ENCODE measurements around the gene ADRB1. TPM values are rescaled to one million over a fixed set of nuclear protein-coding genes. Genes with fewer than 3 reads are reported as not detected.

The ADRB1 gene
- total RNA-seq, 1 donor: not detected

GRCh38 chr10:114025611-114026130, 18.0 kb upstream of the ADRB1 start:
- no peak for DNase-seq (ENCODE audit: low read depth)
- H3K4me3 ChIP-seq (ENCODE audit: low read depth, low read length): no peak overlapping the region
- TF ChIP-seq CTCF (IDR thresholded peaks at IDR 0.05; ENCODE audit: insufficient read depth, low read length): no peak

GRCh38 chr10:114026189-114027040, 17.3 kb upstream of the ADRB1 start:
- DNase-seq (ENCODE audit: low read depth): peak; percentile 47
- no peak for TF ChIP-seq CTCF (IDR thresholded peaks at IDR 0.05; ENCODE audit: insufficient read depth, low read length)

GRCh38 chr10:114027041-114027394, 16.6 kb upstream of the ADRB1 start:
- TF ChIP-seq CTCF (IDR thresholded peaks at IDR 0.05; ENCODE audit: insufficient read depth, low read length): no peak
- DNase-seq (ENCODE audit: low read depth): no peak
- no peak overlapping the region for H3K4me3 ChIP-seq (ENCODE audit: low read depth, low read length)

More at GRCh38 chr10:114026189-114027040, 17.3 kb upstream of the ADRB1 start:
- no peak overlapping the region for H3K4me3 ChIP-seq (ENCODE audit: low read depth, low read length)

GRCh38 chr10:114027951-114028350, 15.7 kb upstream of the ADRB1 start:
- no peak overlapping the region for H3K4me3 ChIP-seq (ENCODE audit: low read depth, low read length)
- TF ChIP-seq CTCF (IDR thresholded peaks at IDR 0.05; ENCODE audit: insufficient read depth, low read length): no peak
- no peak for DNase-seq (ENCODE audit: low read depth)

GRCh38 chr10:114028425-114028824, 15.2 kb upstream of the ADRB1 start:
- TF ChIP-seq CTCF (IDR thresholded peaks at IDR 0.05; ENCODE audit: insufficient read depth, low read length): no peak
- DNase-seq (ENCODE audit: low read depth): no peak
- no peak overlapping the region for H3K4me3 ChIP-seq (ENCODE audit: low read depth, low read length)

GRCh38 chr10:114029655-114030054, 14.0 kb upstream of the ADRB1 start:
- no peak overlapping the region for H3K4me3 ChIP-seq (ENCODE audit: low read depth, low read length)
- no peak for DNase-seq (ENCODE audit: low read depth)
- no peak for TF ChIP-seq CTCF (IDR thresholded peaks at IDR 0.05; ENCODE audit: insufficient read depth, low read length)

Data from fibroblast of the aortic adventitia (primary cell).